Transverse colon (tissue), 4 donors: ENCODE results near the gene ZNF672. TPM values are rescaled to one million over a fixed set of nuclear protein-coding genes. Genes with fewer than 3 reads are reported as not detected.
"Not testable (repeated sequence)": the region's sequence is repeated elsewhere in the genome, so short reads cannot be mapped to it uniquely, and the experiment has no call there.

Experiments
- DNase-seq: peaks from one replicate; pipeline ENCODE4 v3.0.0-alpha.2; 2019
- H3K27ac ChIP-seq, 4 donors: fragments of 200-600 bp; sonication (generic); 2 replicates each; pipeline ENCODE4 v1.5.1; 2016 to 2018; ENCODE audit warnings: inconsistent platforms in 4 of 4
- H3K27me3 ChIP-seq: fragments of 200-600 bp; sonication (generic); 2 replicates; pipeline ENCODE4 v1.5.1; 2017; ENCODE audit warnings: inconsistent platforms
- H3K36me3 ChIP-seq, 4 donors: fragments of 200-600 bp; sonication (generic); 2 replicates each; pipeline ENCODE4 v1.5.1; 2017 to 2019; ENCODE audit warnings: inconsistent platforms in 4 of 4
- H3K4me1 ChIP-seq, 4 donors: fragments of 200-600 bp; sonication (generic); 2 replicates each; pipeline ENCODE4 v1.5.1; 2017 to 2020; ENCODE audit warnings: inconsistent platforms in 4 of 4
- H3K4me3 ChIP-seq, 4 donors: fragments of 200-600 bp; sonication (generic); 1 replicate in 1 of 4; 2 replicates in 3 of 4; pipeline versions ENCODE4 v1.5.1 to v1.6.1; 2017 to 2019; ENCODE audit warnings: inconsistent platforms in 4 of 4
- H3K9me3 ChIP-seq, 2 donors: fragments of 200-600 bp; sonication (generic); 2 replicates each; pipeline ENCODE4 v1.5.1; 2017 to 2019; ENCODE audit warnings: inconsistent platforms in 2 of 2
- CTCF ChIP-seq, 5 experiments: fragments of 200-600 bp in 3 of 5; fragments of 450-650 bp in 2 of 5; sonication (generic) in 3 of 5; IDR thresholded peaks; 1 replicate in 2 of 5; 2 replicates in 3 of 5; pipeline ENCODE4 v1.5.1; 2016 to 2017; ENCODE audit warnings: antibody characterized with exemption in 5 of 5, inconsistent platforms in 3 of 5, mild to moderate bottlenecking in 2 of 5, moderate library complexity in 1 of 5
- EP300 ChIP-seq: sonication (generic); formaldehyde crosslinking; IDR thresholded peaks from one replicate; pipeline ENCODE4 v1.6.1; 2017; ENCODE audit warnings: antibody characterized with exemption, low read depth
- POLR2A ChIP-seq: fragments of 450-650 bp; IDR thresholded peaks from one replicate; pipeline ENCODE4 v1.6.1; 2016; ENCODE audit warnings: antibody characterized with exemption, mild to moderate bottlenecking, moderate library complexity
- POLR2AphosphoS5 ChIP-seq, 3 donors: sonication (generic); formaldehyde crosslinking; IDR thresholded peaks; one replicate each; pipeline ENCODE4 v1.6.1; 2016; ENCODE audit warnings: antibody characterized with exemption in 3 of 3
- WGBS, 2 donors: methylation state at CpG; one replicate each; pipeline ENCODE4 v1.1.5; 2018; ENCODE audit warnings: low coverage in 1 of 2; 5-methylcytosine and 5-hydroxymethylcytosine counted together
- in situ Hi-C, 4 donors: fragments of 200-750 bp; cut with MboI; loops; one replicate each; pipeline versions ENCODE4 v1.15.0 to v1.15.1; 2017; ENCODE audit warnings: low sequenced_read_pairs in 3 of 4, low pct_ligation_motif_present in 1 of 4, low pct_unique_long_range_greater_than_20kb in 1 of 4
- intact Hi-C: fragments of 100-400 bp; cut with DNase I; formaldehyde crosslinking; loops from one replicate; pipeline ENCODE4 v1.15.1; 2023; ENCODE audit warnings: low total_unique reads
- total RNA-seq, 4 donors: library from RNA; depleted of rRNA; stranded (reverse); fragments of >200 nt; gene quantifications; one replicate each; pipeline ENCODE4 v1.1.0, GENCODE V29; 2016

The ZNF672 gene
- total RNA-seq, 4 donors from 2014 or later, result 34.8 to 53.1 (median 44.7) TPM

GRCh38 chr1:248791010-248791409 lies 47.0 kb upstream of the ZNF672 start:
- Histone ChIP-seq H3K27ac (no peak overlapping the region), H3K4me1 (peaks cover 0 to 12% (median 0%) of the 10 kb centered on the region in 4 donors), H3K4me3 (no peak overlapping the region), H3K36me3 (no peaks in the 10 kb centered on the region), H3K27me3 (no peaks in the 10 kb centered on the region), H3K9me3 (peaks cover 0 to 8% of the 10 kb centered on the region in 2 donors)
- TF ChIP-seq CTCF (IDR thresholded peaks at IDR 0.05) (no peak), POLR2AphosphoS5 (IDR thresholded peaks at IDR 0.05) (no peak), POLR2A (no peak), EP300 (no peak)
- in situ Hi-C loops (no loop called here), intact Hi-C loops (loop anchor here (5.0 kb wide), 1 partner anchor 779 kb away; the partner anchor contains the start of gene OR2L5)
- DNase-seq, result no peak
- 70 to 83% methylated on average over 4 of the region's 4 CpGs for WGBS, 2 donors

GRCh38 chr1:248792342-248792741 lies 45.7 kb upstream of the ZNF672 start:
- no peak for DNase-seq
- in situ Hi-C loops (no loop called here), intact Hi-C loops (loop anchor here (5.0 kb wide), 1 partner anchor 780 kb away; the partner anchor contains the start of gene OR2L5)
- Histone ChIP-seq H3K4me1 (peaks cover 0 to 12% (median 0%) of the 10 kb centered on the region in 4 donors), H3K27ac (no peak overlapping the region), H3K4me3 (no peak overlapping the region), H3K36me3 (no peaks in the 10 kb centered on the region), H3K9me3 (peaks cover 0 to 8% of the 10 kb centered on the region in 2 donors), H3K27me3 (no peaks in the 10 kb centered on the region)
- TF ChIP-seq EP300, result no peak
- no peak for TF ChIP-seq POLR2AphosphoS5 (IDR thresholded peaks at IDR 0.05)
- no peak for TF ChIP-seq CTCF (IDR thresholded peaks at IDR 0.05)
- TF ChIP-seq POLR2A, result no peak
- 78 to 94% methylated on average over 5 of the region's 5 CpGs for WGBS, 2 donors

GRCh38 chr1:248793592-248793991 lies 44.4 kb upstream of the ZNF672 start:
- DNase-seq, result no peak

GRCh38 chr1:248794663-248795062 lies 43.4 kb upstream of the ZNF672 start:
- H3K4me3 ChIP-seq, H3K4me1 ChIP-seq, DNase-seq, H3K36me3 ChIP-seq, H3K27ac ChIP-seq, in situ Hi-C loops, H3K27me3 ChIP-seq, H3K9me3 ChIP-seq: not testable (repeated sequence)
- intact Hi-C loops, result loop anchor here (5.0 kb wide), 1 partner anchor 782 kb away; the partner anchor contains the start of gene OR2L5
- 90 to 97% methylated on average over 5 of the region's 5 CpGs for WGBS, 2 donors

More at GRCh38 chr1:248793592-248793991, 44.4 kb upstream of the ZNF672 start:
- intact Hi-C loops, result loop anchor here (5.0 kb wide), 1 partner anchor 781 kb away; the partner anchor contains the start of gene OR2L5
- H3K36me3 ChIP-seq, result no peaks in the 10 kb centered on the region
- peaks cover 0 to 8% of the 10 kb centered on the region in 2 donors for H3K9me3 ChIP-seq
- H3K27me3 ChIP-seq, result no peaks in the 10 kb centered on the region
- no peak overlapping the region for H3K4me3 ChIP-seq
- no peak overlapping the region for H3K27ac ChIP-seq
- in situ Hi-C loops, result no loop called here
- TF ChIP-seq CTCF (IDR thresholded peaks at IDR 0.05) (no peak), POLR2A (no peak), POLR2AphosphoS5 (IDR thresholded peaks at IDR 0.05) (no peak), EP300 (no peak)
- peaks cover 0 to 4% (median under 1%) of the 10 kb centered on the region in 4 donors for H3K4me1 ChIP-seq

GRCh38 chr1:248798791-248799190 lies 39.2 kb upstream of the ZNF672 start:
- in situ Hi-C loops, result no loop called here
- intact Hi-C loops, result no loop called here

More at GRCh38 chr1:248798791-248799190, 39.2 kb upstream of the ZNF672 start:
- no peak overlapping the region for H3K27ac ChIP-seq
- DNase-seq, result no peak
- H3K4me1 ChIP-seq, result peaks cover 0 to 3% (median 0%) of the 10 kb centered on the region in 4 donors
- no peak overlapping the region for H3K4me3 ChIP-seq
- WGBS, 2 donors, result 82 to 86% methylated on average over 3 of the region's 3 CpGs
- no peaks in the 10 kb centered on the region for H3K36me3 ChIP-seq
- H3K9me3 ChIP-seq, result peaks cover 0 to 8% of the 10 kb centered on the region in 2 donors
- no peaks in the 10 kb centered on the region for H3K27me3 ChIP-seq
- no peak for TF ChIP-seq EP300
- no peak for TF ChIP-seq POLR2A
